GM12892 (cell line): ENCODE measurements around the gene ZNF232.
"Not testable (repeated sequence)": the region's sequence is repeated elsewhere in the genome, so short reads cannot be mapped to it uniquely, and the experiment has no call there.

Experiments used
- DNase-seq: peaks from one replicate; pipeline ENCODE4 v3.0.0; 2011; ENCODE audit not compliant: insufficient read length
- FAIRE-seq: peaks from 2 replicates; lab custom pipeline; 2011; peaks lifted over from hg19 to GRCh38; lab: Jason Lieb, UNC
- POLR2A ChIP-seq: IDR thresholded peaks from 2 replicates; pipeline ENCODE4 v1.6.1; 2011; ENCODE audit warnings: low read depth, low read length, control low read depth
- POLR2AphosphoS5 ChIP-seq: IDR thresholded peaks from 2 replicates; pipeline ENCODE4 v1.6.1; 2011; ENCODE audit warnings: low read depth, low read length, control low read depth
- TAF1 ChIP-seq: IDR thresholded peaks from 2 replicates; pipeline ENCODE4 v1.6.1; 2011; ENCODE audit warnings: low read depth, mild to moderate bottlenecking, control low read depth, low read length, borderline replicate concordance

The ZNF232 gene

DNA sequence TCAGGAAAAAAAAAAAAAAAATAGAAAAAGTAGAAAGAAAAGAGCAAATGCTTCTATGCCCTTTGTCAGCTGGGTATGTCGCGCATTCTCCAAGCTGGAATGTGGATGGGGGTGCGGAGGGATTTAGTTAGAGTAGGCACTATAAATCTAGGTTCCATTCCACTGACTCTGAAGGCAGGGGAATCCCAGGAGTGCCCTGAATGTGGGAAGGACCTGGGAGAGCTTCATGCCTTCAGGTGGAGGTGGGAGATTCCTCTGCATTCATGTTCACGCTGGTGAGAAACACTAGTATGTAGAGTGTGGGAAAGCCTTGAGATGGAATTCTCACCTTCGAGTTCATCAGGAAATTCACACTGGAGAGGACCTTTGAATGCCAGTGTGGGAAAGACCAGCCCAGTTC, 12.4 kb downstream of the ZNF232 start:
- no peak for FAIRE-seq
- TF ChIP-seq POLR2AphosphoS5 (no peak), POLR2A (no peak), TAF1 (no peak)
- DNase-seq, result no peak

DNA sequence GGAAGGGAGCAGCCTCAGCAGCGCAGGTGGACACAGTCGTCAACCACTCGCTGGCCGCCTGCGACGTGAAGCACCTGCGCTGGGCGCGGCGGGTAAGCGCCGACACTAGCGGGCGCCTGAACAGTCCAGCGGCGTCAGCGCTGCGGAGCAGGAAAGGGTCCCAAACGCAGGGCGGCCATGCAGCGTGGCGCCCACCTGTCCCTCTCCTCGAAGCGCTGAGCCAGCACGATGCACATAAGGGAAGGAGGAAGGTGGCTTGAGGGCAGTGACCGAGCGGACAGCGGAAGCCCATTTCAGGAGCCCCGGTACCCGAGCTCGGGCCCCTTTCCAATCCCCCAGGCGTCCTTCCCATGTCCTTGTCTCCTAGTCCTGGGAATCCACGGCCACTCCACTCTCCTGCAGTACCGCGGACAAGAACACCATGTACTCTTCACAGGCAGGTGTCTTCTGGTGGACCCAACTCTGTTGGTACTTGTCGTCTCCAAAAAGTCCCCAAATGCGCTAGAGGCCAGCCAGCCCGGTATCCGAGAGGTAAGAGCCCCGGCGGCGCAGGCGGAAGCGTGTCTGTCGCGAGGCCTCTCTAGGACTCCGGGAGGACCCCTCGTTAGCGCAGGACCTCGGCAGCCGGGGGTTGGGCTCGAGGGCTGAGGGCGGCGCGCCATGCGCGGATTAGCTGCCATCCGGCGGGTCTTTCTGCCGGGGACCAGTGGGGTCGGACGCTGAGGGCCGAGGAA, 14.4 kb downstream of the ZNF232 start:
- DNase-seq (no peak), FAIRE-seq (no peak)
- TF ChIP-seq TAF1 (no peak), POLR2A (no peak), POLR2AphosphoS5 (no peak)

- no peak for TF ChIP-seq TAF1
- TF ChIP-seq POLR2A, result no peak
- TF ChIP-seq POLR2AphosphoS5, result no peak
- DNase-seq, result no peak
- FAIRE-seq, result no peak
Measured at GRCh38 chr17:5096731-5097100, 15.0 kb downstream of the ZNF232 start.

GRCh38 chr17:5092218-5093010, 19.3 kb downstream of the ZNF232 start:
- TF ChIP-seq POLR2AphosphoS5 (no peak), POLR2A (no peak), TAF1 (no peak)
- DNase-seq (no peak), FAIRE-seq (no peak)

GRCh38 chr17:5080591-5080990, 31.1 kb downstream of the ZNF232 start:
- no peak for DNase-seq
- TF ChIP-seq POLR2AphosphoS5 (no peak), TAF1 (no peak), POLR2A (no peak)
- FAIRE-seq, result no peak

DNA sequence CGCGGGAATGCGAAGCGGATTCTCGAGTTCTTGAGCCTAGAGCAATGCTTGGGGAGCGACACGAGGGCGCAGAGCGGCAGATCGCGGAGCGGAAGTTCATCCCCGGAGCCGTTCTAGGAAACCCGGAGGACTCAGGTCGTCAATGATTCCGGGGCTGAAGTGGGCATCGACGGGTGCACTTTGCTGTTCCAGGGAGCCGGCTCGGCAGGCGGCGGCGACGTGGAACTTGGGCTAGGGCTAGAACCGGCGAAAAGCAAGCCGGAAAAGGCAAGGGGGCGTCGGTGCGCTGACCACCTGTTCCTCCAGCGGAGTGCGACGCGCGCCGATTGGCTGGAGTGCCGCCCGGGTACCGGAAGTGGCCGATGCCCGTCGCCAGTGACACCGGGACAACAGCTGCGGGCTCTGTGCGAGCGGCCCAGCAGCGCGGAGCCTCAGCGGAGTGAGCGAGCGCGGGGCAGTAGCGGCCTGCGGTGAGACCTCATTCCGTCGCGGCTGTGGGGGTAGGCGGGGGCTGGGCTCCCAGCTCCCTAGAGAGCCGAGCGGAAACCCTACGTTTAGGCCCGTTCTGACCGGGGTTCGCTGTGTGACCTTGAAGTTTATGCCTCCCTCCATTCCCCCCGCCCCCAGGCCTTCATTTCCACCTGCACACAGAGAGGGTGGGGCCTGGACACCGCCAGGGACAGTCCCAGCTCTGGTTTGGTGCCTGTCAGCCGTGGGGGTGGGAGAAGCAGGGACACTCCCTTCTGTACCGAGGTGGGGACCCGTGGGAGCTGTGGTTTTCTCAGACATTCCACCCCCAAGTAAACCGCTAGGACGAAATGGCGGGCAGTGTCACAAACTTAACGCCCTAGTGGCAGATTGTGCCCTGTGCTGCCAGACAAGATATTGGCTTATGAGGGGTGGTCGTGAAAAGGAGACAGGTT, 33.3 kb downstream of the ZNF232 start, which contains the start of gene ZFP3:
TSS of gene ZFP3 (plus strand) at position 362 of the 923 bp plus-strand sequence. CDS start 13,038 bp downstream, outside the sequence.
- no peak for TF ChIP-seq POLR2AphosphoS5
- TF ChIP-seq POLR2A, result peak; percentile 66; the same call in 1 of the 2 replicates
- TF ChIP-seq TAF1, result peak; percentile 42; the same call in 1 of the 2 replicates
- DNase-seq (peak; percentile 75), FAIRE-seq (peak; percentile 95)

DNA sequence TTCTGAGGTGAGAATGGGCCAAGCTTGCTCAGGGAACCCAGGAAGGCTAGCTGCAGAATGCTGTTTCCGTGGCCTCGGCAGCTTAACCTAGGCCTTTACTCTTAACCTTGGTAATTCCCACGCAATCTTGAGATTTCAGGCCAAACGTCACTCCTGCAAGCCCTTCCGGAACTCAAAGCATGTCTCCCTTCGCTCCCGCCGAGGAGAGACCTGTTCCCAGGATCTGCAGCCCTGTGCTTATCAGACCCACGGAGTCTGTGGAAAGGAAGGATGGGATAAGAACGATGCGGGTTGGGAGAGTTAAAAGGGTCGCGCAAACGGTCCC, 33.9 kb downstream of the ZNF232 start:
- no peak for DNase-seq
- TF ChIP-seq TAF1 (no peak), POLR2A (no peak), POLR2AphosphoS5 (no peak)
- FAIRE-seq, result no peak

DNA sequence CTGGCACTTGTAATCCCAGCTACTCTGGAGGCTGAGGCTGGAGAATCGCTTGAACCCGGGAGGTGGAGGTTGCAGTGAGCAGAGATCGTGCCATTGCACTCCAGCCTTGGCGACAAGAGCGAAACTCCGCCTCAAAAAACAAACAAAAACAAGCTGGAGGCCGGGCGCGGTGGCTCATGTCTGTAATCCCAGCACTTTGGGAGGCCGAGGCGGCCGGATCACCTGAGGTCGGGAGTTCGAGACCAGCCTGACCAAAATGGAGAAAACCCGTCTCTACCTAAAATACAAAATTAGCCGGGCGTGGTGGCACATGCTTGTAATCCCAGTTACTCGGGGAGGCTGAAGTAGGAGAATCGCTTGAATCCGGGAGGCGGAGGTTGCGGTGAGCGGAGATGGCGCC, 34.4 kb downstream of the ZNF232 start:
- DNase-seq, FAIRE-seq: not testable (repeated sequence)

DNA sequence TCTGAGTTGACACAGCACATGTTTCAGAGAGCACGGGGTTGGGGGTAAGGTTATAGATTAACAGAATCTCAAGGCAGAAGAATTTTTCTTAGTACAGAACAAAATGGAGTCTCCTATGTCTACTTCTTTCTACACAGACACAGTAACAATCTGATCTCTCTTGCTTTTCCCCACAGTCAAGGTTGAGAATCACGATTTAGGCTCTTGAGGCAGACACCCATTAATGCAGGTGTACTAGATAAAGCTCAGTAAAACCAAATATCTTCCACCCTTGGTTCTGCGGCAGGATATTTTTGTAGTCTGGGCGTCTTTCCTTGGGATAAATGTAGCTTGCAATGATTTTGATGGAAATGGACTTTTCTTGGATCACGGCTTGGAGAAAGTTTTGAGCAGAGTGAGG, 36.2 kb downstream of the ZNF232 start:
- not testable (repeated sequence) for DNase-seq, FAIRE-seq

- DNase-seq, result no peak
- TF ChIP-seq POLR2A (no peak), TAF1 (no peak)
- no peak for FAIRE-seq
Measured at GRCh38 chr17:5069724-5070123, 42.0 kb downstream of the ZNF232 start.

- FAIRE-seq, result no peak
- DNase-seq, result no peak
- no peak for TF ChIP-seq POLR2AphosphoS5
- TF ChIP-seq TAF1, result no peak
- TF ChIP-seq POLR2A, result no peak
Measured at GRCh38 chr17:5068236-5068635, 43.4 kb downstream of the ZNF232 start.

- DNase-seq, result no peak
- no peak for TF ChIP-seq TAF1
- TF ChIP-seq POLR2A, result no peak
- TF ChIP-seq POLR2AphosphoS5, result no peak
- no peak for FAIRE-seq
Measured at GRCh38 chr17:5065227-5065744, 46.4 kb downstream of the ZNF232 start.
